PC-9 (cell line): ENCODE results near the gene CDK2.

ENCODE experiments used
- EZH2 ChIP-seq: fragments of 200-600 bp; sonication (generic); IDR thresholded peaks from 2 replicates; pipeline ENCODE4 v1.8.0; 2017; ENCODE audit warnings: antibody characterized with exemption, low read depth
- TF ChIP-seq, protein P1 (sequence below): fragments of 200-600 bp; sonication (generic); conservative IDR thresholded peaks from 2 replicates; pipeline ENCODE4 v1.6.1; 2017; ENCODE audit warnings: mixed run types, antibody characterized with exemption, mild to moderate bottlenecking, moderate library complexity

DNA sequence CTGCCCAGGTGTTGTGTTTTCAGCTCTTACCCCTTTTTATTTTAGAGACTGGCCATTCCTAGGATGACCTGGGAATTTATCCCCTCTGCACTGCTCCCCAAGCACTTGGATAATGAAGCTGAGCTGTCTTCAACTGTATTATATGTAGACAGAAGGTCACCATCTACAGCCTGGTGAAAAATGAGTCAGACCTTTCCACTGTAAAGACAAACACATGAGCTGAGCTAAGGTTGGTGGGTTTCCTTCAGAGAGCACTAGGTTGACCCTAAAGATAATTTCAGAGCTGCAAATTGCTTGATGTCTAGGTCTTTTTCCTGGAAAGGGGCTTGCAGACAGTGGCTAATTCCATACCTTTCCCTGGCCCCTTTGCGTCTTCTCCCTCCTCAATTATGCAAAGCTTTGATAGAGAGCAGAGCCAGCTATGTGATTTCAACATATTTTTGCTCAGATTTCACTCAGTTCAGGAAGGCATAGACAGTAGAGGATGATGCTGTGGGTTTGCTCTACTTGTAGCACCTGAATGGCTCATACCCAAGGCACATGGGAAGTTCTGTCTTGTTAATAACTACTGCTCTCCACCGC lies 45.0 kb downstream of the CDK2 start:
- TF ChIP-seq, protein P1, sequence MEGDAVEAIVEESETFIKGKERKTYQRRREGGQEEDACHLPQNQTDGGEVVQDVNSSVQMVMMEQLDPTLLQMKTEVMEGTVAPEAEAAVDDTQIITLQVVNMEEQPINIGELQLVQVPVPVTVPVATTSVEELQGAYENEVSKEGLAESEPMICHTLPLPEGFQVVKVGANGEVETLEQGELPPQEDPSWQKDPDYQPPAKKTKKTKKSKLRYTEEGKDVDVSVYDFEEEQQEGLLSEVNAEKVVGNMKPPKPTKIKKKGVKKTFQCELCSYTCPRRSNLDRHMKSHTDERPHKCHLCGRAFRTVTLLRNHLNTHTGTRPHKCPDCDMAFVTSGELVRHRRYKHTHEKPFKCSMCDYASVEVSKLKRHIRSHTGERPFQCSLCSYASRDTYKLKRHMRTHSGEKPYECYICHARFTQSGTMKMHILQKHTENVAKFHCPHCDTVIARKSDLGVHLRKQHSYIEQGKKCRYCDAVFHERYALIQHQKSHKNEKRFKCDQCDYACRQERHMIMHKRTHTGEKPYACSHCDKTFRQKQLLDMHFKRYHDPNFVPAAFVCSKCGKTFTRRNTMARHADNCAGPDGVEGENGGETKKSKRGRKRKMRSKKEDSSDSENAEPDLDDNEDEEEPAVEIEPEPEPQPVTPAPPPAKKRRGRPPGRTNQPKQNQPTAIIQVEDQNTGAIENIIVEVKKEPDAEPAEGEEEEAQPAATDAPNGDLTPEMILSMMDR: no peak
- TF ChIP-seq EZH2: no peak
